K562 (cell line): ENCODE measurements around the gene TRIM45. TPM values are rescaled to one million over a fixed set of nuclear protein-coding genes. Genes with fewer than 3 reads are reported as not detected.

Experiments used
- FOXM1 ChIP-seq, 2 experiments: fragments of 450-650 bp in 1 of 2; sonication (generic) in 1 of 2; formaldehyde crosslinking in 1 of 2; IDR thresholded peaks; 2 replicates each; pipeline versions ENCODE4 v1.6.1 to v1.9.0; 2017 to 2022; ENCODE audit warnings: low read depth in 2 of 2, mild to moderate bottlenecking in 2 of 2, missing genetic modification reagents in 1 of 2, moderate library complexity in 1 of 2
- HLTF ChIP-seq: fragments of 450-650 bp; IDR thresholded peaks from 2 replicates; pipeline ENCODE4 v1.6.1; 2016
- L3MBTL2 ChIP-seq: fragments of 450-650 bp; IDR thresholded peaks from 2 replicates; pipeline ENCODE4 v1.6.1; 2016; ENCODE audit warnings: mild to moderate bottlenecking, moderate library complexity
- MEIS2 ChIP-seq: fragments of 450-650 bp; IDR thresholded peaks from 2 replicates; pipeline ENCODE4 v1.6.1; 2014; ENCODE audit warnings: mild to moderate bottlenecking; ENCODE audit not compliant: partially characterized antibody
- SP1 ChIP-seq: sonication (generic); formaldehyde crosslinking; IDR thresholded peaks from 2 replicates; pipeline ENCODE4 v1.8.1; 2022; ENCODE audit warnings: mild to moderate bottlenecking, missing genetic modification reagents
- SRSF7 ChIP-seq: fragments of 200-400 bp; formaldehyde crosslinking; optimal IDR thresholded peaks from 2 replicates; pipeline ENCODE3; 2017; ENCODE audit warnings: mild to moderate bottlenecking, low read depth, low read length
- ZBTB7A ChIP-seq: IDR thresholded peaks from 2 replicates; pipeline ENCODE4 v1.6.1; 2011; ENCODE audit warnings: low read depth, mild to moderate bottlenecking, low read length, moderate library complexity, borderline replicate concordance; ENCODE audit not compliant: control insufficient read depth
- ZNF263 ChIP-seq: sonication (generic); formaldehyde crosslinking; IDR thresholded peaks from 2 replicates; pipeline ENCODE4 v1.8.0; 2022; ENCODE audit warnings: mild to moderate bottlenecking, missing genetic modification reagents, borderline replicate concordance
- ZNF507 ChIP-seq: conservative IDR thresholded peaks from 2 replicates; pipeline ENCODE4 v1.6.1; 2017; ENCODE audit warnings: missing genetic modification characterization, missing compliant biosample characterization
- polyA plus RNA-seq, 8 experiments: library from polyadenylated mRNA; depleted of rRNA in 4 of 8; stranded (reverse) in 5 of 8; unstranded in 3 of 8; fragments of >200 nt; fragmentation: Nextera tagmentation in 2 of 8; fragmentation: Illumina TruSeq in 1 of 8; extraction: Ambion mirVana in 2 of 8; extraction: Trizol in 1 of 8; gene quantifications; 2 replicates each; pipeline versions ENCODE4 v1.2.1 to v1.2.3, GENCODE V29; 2011 to 2014; ENCODE audit warnings: inconsistent platforms in 1 of 8, missing spikeins in 1 of 8
- total RNA-seq, 7 experiments: library from RNA; depleted of rRNA in 6 of 7; stranded (reverse); fragments of >200 nt in 6 of 7; fragmentation: Illumina TruSeq in 2 of 7; extraction: Trizol in 2 of 7; gene quantifications; 2 replicates each; pipeline versions ENCODE4 v1.2.1 to v1.2.3, GENCODE V29; 2011 to 2021; ENCODE audit warnings: low replicate concordance in 1 of 7
- TF ChIP-seq, protein P1 (sequence below): fragments of 200-600 bp; sonication (generic); IDR thresholded peaks from one replicate; pipeline ENCODE4 v1.6.1; 2012; ENCODE audit warnings: mild to moderate bottlenecking, low read depth, low read length, inconsistent platforms
- TF ChIP-seq, protein P2 (sequence below), 2 experiments: fragments of 450-650 bp in 1 of 2; sonication (generic) in 1 of 2; formaldehyde crosslinking; conservative IDR thresholded peaks; 2 replicates each; pipeline versions ENCODE4 v1.4.0 to v1.8.1; 2020 to 2022; ENCODE audit warnings: mild to moderate bottlenecking in 1 of 2, missing genetic modification reagents in 1 of 2
- TF ChIP-seq, protein P3 (sequence below), 2 experiments: fragments of 250-450 bp in 1 of 2; fragments of 450-650 bp in 1 of 2; sonication (Bioruptor Pico) in 1 of 2; IDR thresholded peaks; 2 replicates each; pipeline versions ENCODE4 v1.6.1 to v1.8.0; 2016 to 2021; ENCODE audit warnings: mild to moderate bottlenecking in 2 of 2, moderate library complexity in 2 of 2, missing compliant biosample characterization in 1 of 2, missing genetic modification characterization in 1 of 2
- TF ChIP-seq, protein P4 (sequence below): fragments of 250-450 bp; sonication (Bioruptor Pico); IDR thresholded peaks from 2 replicates; pipeline ENCODE4 v1.5.0; 2021

The TRIM45 gene
- total and polyA plus RNA-seq, 9 of the 15 experiments (the other 6 are each of a cell fraction or from before 2014, with no cell fraction given): 1.9 to 6.2 (median 3.6) TPM

- TF ChIP-seq, protein P1, sequence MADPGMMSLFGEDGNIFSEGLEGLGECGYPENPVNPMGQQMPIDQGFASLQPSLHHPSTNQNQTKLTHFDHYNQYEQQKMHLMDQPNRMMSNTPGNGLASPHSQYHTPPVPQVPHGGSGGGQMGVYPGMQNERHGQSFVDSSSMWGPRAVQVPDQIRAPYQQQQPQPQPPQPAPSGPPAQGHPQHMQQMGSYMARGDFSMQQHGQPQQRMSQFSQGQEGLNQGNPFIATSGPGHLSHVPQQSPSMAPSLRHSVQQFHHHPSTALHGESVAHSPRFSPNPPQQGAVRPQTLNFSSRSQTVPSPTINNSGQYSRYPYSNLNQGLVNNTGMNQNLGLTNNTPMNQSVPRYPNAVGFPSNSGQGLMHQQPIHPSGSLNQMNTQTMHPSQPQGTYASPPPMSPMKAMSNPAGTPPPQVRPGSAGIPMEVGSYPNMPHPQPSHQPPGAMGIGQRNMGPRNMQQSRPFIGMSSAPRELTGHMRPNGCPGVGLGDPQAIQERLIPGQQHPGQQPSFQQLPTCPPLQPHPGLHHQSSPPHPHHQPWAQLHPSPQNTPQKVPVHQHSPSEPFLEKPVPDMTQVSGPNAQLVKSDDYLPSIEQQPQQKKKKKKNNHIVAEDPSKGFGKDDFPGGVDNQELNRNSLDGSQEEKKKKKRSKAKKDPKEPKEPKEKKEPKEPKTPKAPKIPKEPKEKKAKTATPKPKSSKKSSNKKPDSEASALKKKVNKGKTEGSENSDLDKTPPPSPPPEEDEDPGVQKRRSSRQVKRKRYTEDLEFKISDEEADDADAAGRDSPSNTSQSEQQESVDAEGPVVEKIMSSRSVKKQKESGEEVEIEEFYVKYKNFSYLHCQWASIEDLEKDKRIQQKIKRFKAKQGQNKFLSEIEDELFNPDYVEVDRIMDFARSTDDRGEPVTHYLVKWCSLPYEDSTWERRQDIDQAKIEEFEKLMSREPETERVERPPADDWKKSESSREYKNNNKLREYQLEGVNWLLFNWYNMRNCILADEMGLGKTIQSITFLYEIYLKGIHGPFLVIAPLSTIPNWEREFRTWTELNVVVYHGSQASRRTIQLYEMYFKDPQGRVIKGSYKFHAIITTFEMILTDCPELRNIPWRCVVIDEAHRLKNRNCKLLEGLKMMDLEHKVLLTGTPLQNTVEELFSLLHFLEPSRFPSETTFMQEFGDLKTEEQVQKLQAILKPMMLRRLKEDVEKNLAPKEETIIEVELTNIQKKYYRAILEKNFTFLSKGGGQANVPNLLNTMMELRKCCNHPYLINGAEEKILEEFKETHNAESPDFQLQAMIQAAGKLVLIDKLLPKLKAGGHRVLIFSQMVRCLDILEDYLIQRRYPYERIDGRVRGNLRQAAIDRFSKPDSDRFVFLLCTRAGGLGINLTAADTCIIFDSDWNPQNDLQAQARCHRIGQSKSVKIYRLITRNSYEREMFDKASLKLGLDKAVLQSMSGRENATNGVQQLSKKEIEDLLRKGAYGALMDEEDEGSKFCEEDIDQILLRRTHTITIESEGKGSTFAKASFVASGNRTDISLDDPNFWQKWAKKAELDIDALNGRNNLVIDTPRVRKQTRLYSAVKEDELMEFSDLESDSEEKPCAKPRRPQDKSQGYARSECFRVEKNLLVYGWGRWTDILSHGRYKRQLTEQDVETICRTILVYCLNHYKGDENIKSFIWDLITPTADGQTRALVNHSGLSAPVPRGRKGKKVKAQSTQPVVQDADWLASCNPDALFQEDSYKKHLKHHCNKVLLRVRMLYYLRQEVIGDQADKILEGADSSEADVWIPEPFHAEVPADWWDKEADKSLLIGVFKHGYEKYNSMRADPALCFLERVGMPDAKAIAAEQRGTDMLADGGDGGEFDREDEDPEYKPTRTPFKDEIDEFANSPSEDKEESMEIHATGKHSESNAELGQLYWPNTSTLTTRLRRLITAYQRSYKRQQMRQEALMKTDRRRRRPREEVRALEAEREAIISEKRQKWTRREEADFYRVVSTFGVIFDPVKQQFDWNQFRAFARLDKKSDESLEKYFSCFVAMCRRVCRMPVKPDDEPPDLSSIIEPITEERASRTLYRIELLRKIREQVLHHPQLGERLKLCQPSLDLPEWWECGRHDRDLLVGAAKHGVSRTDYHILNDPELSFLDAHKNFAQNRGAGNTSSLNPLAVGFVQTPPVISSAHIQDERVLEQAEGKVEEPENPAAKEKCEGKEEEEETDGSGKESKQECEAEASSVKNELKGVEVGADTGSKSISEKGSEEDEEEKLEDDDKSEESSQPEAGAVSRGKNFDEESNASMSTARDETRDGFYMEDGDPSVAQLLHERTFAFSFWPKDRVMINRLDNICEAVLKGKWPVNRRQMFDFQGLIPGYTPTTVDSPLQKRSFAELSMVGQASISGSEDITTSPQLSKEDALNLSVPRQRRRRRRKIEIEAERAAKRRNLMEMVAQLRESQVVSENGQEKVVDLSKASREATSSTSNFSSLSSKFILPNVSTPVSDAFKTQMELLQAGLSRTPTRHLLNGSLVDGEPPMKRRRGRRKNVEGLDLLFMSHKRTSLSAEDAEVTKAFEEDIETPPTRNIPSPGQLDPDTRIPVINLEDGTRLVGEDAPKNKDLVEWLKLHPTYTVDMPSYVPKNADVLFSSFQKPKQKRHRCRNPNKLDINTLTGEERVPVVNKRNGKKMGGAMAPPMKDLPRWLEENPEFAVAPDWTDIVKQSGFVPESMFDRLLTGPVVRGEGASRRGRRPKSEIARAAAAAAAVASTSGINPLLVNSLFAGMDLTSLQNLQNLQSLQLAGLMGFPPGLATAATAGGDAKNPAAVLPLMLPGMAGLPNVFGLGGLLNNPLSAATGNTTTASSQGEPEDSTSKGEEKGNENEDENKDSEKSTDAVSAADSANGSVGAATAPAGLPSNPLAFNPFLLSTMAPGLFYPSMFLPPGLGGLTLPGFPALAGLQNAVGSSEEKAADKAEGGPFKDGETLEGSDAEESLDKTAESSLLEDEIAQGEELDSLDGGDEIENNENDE: no peak
- TF ChIP-seq SP1 (peak; percentile 84), ZBTB7A (peak; percentile 22; the same call in 1 of the 2 replicates), SRSF7 (no peak), L3MBTL2 (peak; percentile 100), FOXM1 (IDR thresholded peaks at IDR 0.05; ENCODE audit: low read depth) (no peak), FOXM1 (CRISPR knock-in tag; IDR thresholded peaks at IDR 0.05; ENCODE audit: low read depth) (no peak), MEIS2 (peak; percentile 17), ZNF507 (tag) (no peak), HLTF (no peak), ZNF263 (CRISPR knock-in tag) (0 out of 2 replicates have a peak, but pooled peaks have one; percentile 2)
- TF ChIP-seq, protein P2, sequence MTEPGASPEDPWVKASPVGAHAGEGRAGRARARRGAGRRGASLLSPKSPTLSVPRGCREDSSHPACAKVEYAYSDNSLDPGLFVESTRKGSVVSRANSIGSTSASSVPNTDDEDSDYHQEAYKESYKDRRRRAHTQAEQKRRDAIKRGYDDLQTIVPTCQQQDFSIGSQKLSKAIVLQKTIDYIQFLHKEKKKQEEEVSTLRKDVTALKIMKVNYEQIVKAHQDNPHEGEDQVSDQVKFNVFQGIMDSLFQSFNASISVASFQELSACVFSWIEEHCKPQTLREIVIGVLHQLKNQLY (CRISPR knock-in tag; conservative IDR thresholded peaks at IDR 0.05): no peak
- TF ChIP-seq, protein P3, sequence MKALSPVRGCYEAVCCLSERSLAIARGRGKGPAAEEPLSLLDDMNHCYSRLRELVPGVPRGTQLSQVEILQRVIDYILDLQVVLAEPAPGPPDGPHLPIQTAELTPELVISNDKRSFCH (CRISPR knock-in tag; IDR thresholded peaks at IDR 0.05): no peak
- TF ChIP-seq, protein P3 (tag; IDR thresholded peaks at IDR 0.05): peak; percentile 78; the same call in 1 of the 2 replicates
- TF ChIP-seq, protein P4, sequence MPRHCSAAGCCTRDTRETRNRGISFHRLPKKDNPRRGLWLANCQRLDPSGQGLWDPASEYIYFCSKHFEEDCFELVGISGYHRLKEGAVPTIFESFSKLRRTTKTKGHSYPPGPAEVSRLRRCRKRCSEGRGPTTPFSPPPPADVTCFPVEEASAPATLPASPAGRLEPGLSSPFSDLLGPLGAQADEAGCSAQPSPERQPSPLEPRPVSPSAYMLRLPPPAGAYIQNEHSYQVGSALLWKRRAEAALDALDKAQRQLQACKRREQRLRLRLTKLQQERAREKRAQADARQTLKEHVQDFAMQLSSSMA (CRISPR knock-in tag): no peak; the same call in 1 of the 2 replicates
These were observed at the start of gene TRIM45 (continued) for GRCh38 chr1:117121589-117122329.
